HepG2 (cell line): Measurements from ENCODE around the gene RPUSD2. TPM values are rescaled to one million over a fixed set of nuclear protein-coding genes. Genes with fewer than 3 reads are reported as not detected.

ENCODE experiments used
- HDAC1 ChIP-seq: sonication (generic); formaldehyde crosslinking; IDR thresholded peaks from 2 replicates; pipeline ENCODE4 v1.5.1; 2020; ENCODE audit warnings: mild to moderate bottlenecking, missing genetic modification reagents
- KIAA2018 ChIP-seq: sonication (generic); formaldehyde crosslinking; IDR thresholded peaks from 2 replicates; pipeline ENCODE4 v1.5.0; 2020; ENCODE audit warnings: mild to moderate bottlenecking, missing genetic modification reagents, borderline replicate concordance
- PRDM4 ChIP-seq: sonication (generic); formaldehyde crosslinking; IDR thresholded peaks from 2 replicates; pipeline ENCODE4 v1.9.0; 2021; ENCODE audit warnings: missing genetic modification reagents, borderline replicate concordance
- RBFOX2 ChIP-seq: fragments of 200-400 bp; formaldehyde crosslinking; IDR thresholded peaks from 2 replicates; pipeline ENCODE4 v1.6.1; 2017; ENCODE audit warnings: low read depth, mild to moderate bottlenecking, low read length
- XRCC5 ChIP-seq: fragments of 200-400 bp; formaldehyde crosslinking; optimal IDR thresholded peaks from 2 replicates; pipeline ENCODE3; 2017; ENCODE audit warnings: mild to moderate bottlenecking, low read length
- ZNF546 ChIP-seq: sonication (generic); formaldehyde crosslinking; conservative IDR thresholded peaks from 2 replicates; pipeline ENCODE4 v1.8.1; 2023; ENCODE audit warnings: mild to moderate bottlenecking, missing genetic modification reagents
- polyA plus RNA-seq, 8 experiments: library from polyadenylated mRNA; depleted of rRNA in 3 of 8; stranded (reverse) in 7 of 8; unstranded in 1 of 8; fragments of >200 nt; fragmentation: Illumina TruSeq in 4 of 8; extraction: Trizol in 4 of 8; gene quantifications; 2 replicates each; pipeline versions ENCODE4 v1.2.1 to v1.2.3, GENCODE V29; 2011 to 2016; ENCODE audit warnings: low read depth in 4 of 8, missing spikeins in 1 of 8, mixed read lengths in 1 of 8; ENCODE audit not compliant: insufficient read depth in 1 of 8
- total RNA-seq, 5 experiments: library from RNA; depleted of rRNA; stranded (reverse); fragments of >200 nt; fragmentation: Illumina TruSeq; extraction: Trizol; gene quantifications; 2 replicates each; pipeline ENCODE4 v1.2.3, GENCODE V29; 2016; ENCODE audit warnings: low read depth in 1 of 5

RPUSD2 gene
- total and polyA plus RNA-seq, 2 of the 13 experiments (the other 11 are each of a cell fraction or from before 2014, with no cell fraction given): 8.6 to 14.5 TPM

GRCh38 chr15:40582726-40583246, 13.7 kb downstream of the RPUSD2 start (continued):
- no peak for TF ChIP-seq PRDM4 (CRISPR knock-in tag)
- no peak for TF ChIP-seq KIAA2018 (CRISPR knock-in tag)
- TF ChIP-seq HDAC1 (CRISPR knock-in tag): peak; percentile 66; the same call in 1 of the 2 replicates
- peak; percentile 40; the same call in 1 of the 2 replicates for TF ChIP-seq RBFOX2
- no peak for TF ChIP-seq XRCC5
- TF ChIP-seq ZNF546 (CRISPR knock-in tag): no peak
- TF ChIP-seq, all 625 proteins: peak for 84
